Measurements from ENCODE around the gene ENPP7.

DNA sequence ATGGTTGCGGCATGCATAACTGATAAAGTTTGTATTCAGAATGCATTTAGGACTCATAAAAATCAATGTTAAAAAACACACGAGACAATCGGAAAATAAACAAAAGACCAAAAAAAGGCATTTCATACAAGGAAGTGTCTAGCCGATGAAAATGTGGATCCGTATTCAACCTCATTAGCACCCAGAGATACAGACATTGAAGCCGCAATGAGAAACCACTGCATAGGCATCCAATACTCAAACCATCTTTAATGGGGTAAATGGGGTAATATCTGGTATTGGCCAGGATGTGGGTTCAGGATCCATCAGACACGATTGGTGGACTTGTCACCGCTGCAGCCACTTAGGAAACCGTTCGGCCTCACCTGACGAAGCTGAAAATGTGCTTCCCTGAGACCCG is 47.4 kb upstream of the ENPP7 start:
- TF ChIP-seq, protein P1, sequence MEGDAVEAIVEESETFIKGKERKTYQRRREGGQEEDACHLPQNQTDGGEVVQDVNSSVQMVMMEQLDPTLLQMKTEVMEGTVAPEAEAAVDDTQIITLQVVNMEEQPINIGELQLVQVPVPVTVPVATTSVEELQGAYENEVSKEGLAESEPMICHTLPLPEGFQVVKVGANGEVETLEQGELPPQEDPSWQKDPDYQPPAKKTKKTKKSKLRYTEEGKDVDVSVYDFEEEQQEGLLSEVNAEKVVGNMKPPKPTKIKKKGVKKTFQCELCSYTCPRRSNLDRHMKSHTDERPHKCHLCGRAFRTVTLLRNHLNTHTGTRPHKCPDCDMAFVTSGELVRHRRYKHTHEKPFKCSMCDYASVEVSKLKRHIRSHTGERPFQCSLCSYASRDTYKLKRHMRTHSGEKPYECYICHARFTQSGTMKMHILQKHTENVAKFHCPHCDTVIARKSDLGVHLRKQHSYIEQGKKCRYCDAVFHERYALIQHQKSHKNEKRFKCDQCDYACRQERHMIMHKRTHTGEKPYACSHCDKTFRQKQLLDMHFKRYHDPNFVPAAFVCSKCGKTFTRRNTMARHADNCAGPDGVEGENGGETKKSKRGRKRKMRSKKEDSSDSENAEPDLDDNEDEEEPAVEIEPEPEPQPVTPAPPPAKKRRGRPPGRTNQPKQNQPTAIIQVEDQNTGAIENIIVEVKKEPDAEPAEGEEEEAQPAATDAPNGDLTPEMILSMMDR (IDR thresholded peaks at IDR 0.05), result no peak
- TF ChIP-seq POLR2A (IDR thresholded peaks at IDR 0.05), result no peak
- no peak for TF ChIP-seq EP300 (IDR thresholded peaks at IDR 0.05)
